T follicular helper cell (primary cell): Measurements from ENCODE around the gene GOLGA2.
"Not testable (repeated sequence)": the region's sequence is repeated elsewhere in the genome, so short reads cannot be mapped to it uniquely, and the experiment has no call there.

ENCODE experiments used
- DNase-seq: peaks from one replicate; pipeline ENCODE4 v3.0.0-alpha.2; 2020; ENCODE audit warnings: low read depth

Gene GOLGA2

GRCh38 chr9:128242828-128243214 is 33.0 kb downstream of the GOLGA2 start:
- no peak for DNase-seq

GRCh38 chr9:128242124-128242523 is 33.7 kb downstream of the GOLGA2 start:
- no peak for DNase-seq

- no peak for DNase-seq
Measured at GRCh38 chr9:128233817-128234406, 41.9 kb downstream of the GOLGA2 start.

- no peak for DNase-seq
Measured at GRCh38 chr9:128232528-128233428, 43.0 kb downstream of the GOLGA2 start.

- no peak for DNase-seq
Measured at GRCh38 chr9:128231638-128232527, 43.9 kb downstream of the GOLGA2 start.

- not testable (repeated sequence) for DNase-seq
Measured at GRCh38 chr9:128230897-128231296, 44.9 kb downstream of the GOLGA2 start.

GRCh38 chr9:128226412-128226801 is 49.4 kb downstream of the GOLGA2 start:
- DNase-seq: no peak

- no peak for DNase-seq
Measured at GRCh38 chr9:128225770-128226411, 49.9 kb downstream of the GOLGA2 start.

- no peak for DNase-seq
Measured at GRCh38 chr9:128224877-128225276, 50.9 kb downstream of the GOLGA2 start.

GRCh38 chr9:128222880-128223670 is 52.7 kb downstream of the GOLGA2 start:
- no peak for DNase-seq

GRCh38 chr9:128222026-128222425 is 53.8 kb downstream of the GOLGA2 start:
- DNase-seq: no peak

GRCh38 chr9:128219831-128220230 is 56.0 kb downstream of the GOLGA2 start:
- no peak for DNase-seq

GRCh38 chr9:128218518-128219389 is 57.1 kb downstream of the GOLGA2 start:
- peak; percentile 86 for DNase-seq

GRCh38 chr9:128218172-128218517 is 57.7 kb downstream of the GOLGA2 start:
- DNase-seq: no peak

GRCh38 chr9:128216781-128217553 is 58.8 kb downstream of the GOLGA2 start:
- DNase-seq: no peak

- no peak for DNase-seq
Measured at GRCh38 chr9:128215491-128216409, 60.1 kb downstream of the GOLGA2 start.

GRCh38 chr9:128214571-128215490 is 61.0 kb downstream of the GOLGA2 start:
- no peak for DNase-seq
